Stimulated activated CD4-positive, alpha-beta T cell treated with anti-CD3 and anti-CD28 coated beads, Interleukin-1b, Interleukin-23, amount 100 ng/mL, for 24 hours (primary cell): ENCODE data around the gene HABP2.

ENCODE experiments used
- DNase-seq, 4 experiments: peaks; one replicate each; pipeline ENCODE4 v3.0.0-alpha.2; 2020; ENCODE audit warnings: low read depth in 4 of 4, low spot score in 1 of 4

HABP2 gene

DNA sequence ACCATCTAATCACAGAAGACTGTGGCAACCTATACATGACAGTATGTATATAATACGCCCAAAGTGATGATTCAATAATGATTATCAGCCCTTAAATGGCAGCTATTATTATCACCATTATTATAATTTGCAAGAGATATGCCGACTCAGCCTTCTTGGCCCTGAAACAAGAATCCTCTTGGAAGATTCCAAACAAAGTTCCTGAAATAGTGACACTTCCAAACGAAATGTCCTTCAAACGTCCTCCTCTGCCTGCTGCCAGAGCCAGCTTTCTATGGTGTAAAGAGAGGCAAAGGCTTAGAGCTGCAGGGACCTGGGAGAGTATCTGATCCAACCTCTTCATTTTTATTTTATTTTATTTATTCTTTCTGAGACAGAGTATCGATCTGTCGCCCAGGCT lies 75.0 kb downstream of the HABP2 start:
- DNase-seq = no peak

GRCh38 chr10:113628607-113629153 lies 75.8 kb downstream of the HABP2 start:
- no peak for DNase-seq

DNA sequence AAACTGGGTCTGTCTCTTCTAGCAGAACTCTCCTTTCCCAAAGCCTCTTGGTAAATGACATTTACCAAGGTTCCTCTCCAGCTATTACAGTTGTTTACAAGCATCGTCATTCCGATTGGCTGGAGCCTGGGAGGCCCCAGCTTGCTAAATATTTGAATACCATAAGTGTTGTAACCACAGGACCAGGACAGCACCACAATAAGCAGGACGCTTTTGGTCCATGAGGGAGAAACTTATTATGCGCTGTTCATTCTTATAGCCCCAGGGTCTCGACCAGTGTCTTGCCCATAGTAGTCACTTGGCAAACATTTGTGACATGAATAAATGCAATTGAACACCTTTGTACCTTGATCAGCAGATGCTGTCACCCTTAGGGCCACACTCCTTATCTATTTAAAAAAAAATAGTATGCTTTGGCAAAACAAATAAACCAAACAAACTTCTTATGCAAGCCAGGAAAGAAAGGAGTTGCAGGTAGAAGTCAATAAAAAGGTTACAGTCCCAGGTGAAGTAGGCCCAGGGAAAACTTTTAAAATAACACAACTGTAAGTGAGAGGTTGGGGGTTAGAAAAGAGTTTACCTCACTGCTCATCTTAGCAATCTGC lies 78.2 kb downstream of the HABP2 start:
- DNase-seq = no peak

DNA sequence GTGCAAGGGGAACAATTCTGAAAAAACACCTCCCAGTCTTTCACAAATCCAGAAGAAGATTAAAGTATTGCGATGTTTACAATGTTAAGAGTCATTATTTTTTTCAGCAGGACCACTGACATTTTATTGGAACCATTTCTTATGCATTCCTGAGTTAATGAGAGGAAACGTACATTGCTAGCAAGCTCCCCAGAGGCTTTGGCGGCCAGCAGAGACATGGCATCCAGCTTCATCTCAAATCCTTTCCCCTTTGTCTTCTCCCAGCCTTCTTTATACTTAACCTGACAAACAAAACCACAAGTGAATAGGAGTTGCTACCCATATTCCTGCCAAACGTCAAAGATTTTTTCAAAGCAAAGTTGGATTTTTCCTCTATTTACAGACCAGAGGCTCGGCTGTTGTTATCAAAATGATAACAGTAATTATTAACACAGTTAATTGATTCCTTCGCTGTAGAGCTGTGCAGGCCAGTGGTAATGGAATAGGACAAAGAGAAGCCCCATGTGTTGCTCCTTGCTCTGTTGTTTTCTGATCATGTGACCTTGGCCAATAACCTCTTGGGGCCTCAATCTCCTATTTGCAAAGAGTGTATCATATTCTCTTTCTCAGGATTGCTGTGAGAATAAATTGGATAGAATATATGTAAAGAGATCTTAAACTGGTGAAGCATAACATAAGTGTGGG lies 79.0 kb downstream of the HABP2 start:
- no peak for DNase-seq
